Effector CD8-positive, alpha-beta T cell (primary cell): ENCODE measurements around the gene TMEM213.
A peak's percentile ranks its signal among the peaks of the same experiment; 100 is the strongest.

Experiments
- DNase-seq: peaks from one replicate; lab custom pipeline; 2025; lab: John Stamatoyannopoulos, UW
- total RNA-seq, 4 experiments: gene quantifications; one replicate each; lab custom pipeline; 2026; lab: John Stamatoyannopoulos, UW

TMEM213 gene
- 0 reads per million in 4 experiments for total RNA-seq

DNA sequence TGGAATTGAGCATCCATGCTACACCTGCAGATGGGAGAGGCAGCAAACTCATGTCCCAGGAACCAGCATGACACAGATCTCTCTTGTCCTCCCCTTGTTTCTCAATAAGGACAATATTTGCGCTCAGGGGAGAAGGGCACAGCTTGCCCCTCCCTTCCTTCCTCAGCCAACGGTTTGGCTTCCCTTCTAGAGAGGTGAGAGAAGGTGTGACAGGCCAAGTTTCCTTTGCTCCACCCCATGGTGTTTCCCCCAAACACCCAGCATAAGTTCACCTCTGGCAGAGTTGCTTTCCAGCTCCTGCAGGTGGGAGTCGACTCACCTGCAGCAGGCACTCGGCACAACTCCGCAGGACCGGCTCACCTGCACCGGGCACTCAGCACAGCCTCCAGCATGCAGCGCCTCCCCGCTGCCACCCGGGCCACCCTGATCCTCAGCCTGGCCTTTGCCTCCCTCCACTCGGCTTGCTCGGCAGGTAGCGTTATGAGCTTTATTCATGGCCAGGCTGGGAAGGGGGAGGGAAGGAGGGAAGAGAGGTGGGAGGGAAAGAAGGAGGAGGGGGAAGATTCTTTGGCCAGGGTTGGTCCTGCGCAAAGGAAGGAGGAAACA, at the start of gene TMEM213, which contains the start of gene ATP6V0A4:
TMEM213 (plus strand) TSS at position 280 of the 606 bp plus-strand sequence; CDS start at position 391, 111 bp downstream.
ATP6V0A4 (minus strand) TSS at position 482 of the 606 bp plus-strand sequence. CDS start 26,949 bp downstream, outside the sequence.
- DNase-seq = no peak

DNA sequence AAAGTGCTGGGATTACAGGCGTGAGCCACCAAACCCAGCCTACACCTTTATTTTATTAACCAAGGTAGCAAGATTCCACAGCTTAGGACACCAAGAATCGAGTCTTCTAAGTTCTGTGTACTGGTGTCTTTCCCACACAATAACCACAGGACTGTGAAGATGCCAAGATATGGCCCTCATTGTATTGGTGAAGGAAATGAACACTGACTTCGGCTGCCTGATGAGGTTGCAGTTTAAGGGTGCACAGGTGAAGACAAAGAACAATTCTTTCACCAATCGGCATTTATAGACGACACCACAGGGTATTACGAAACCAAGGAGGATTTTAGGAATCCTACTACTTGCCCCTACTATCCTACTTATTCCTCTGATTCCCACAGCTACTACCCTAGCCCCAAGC, 49.1 kb upstream of the TMEM213 start:
- DNase-seq = no peak

- DNase-seq = no peak
Measured at GRCh38 chr7:138749960-138750359, 47.8 kb upstream of the TMEM213 start.

DNA sequence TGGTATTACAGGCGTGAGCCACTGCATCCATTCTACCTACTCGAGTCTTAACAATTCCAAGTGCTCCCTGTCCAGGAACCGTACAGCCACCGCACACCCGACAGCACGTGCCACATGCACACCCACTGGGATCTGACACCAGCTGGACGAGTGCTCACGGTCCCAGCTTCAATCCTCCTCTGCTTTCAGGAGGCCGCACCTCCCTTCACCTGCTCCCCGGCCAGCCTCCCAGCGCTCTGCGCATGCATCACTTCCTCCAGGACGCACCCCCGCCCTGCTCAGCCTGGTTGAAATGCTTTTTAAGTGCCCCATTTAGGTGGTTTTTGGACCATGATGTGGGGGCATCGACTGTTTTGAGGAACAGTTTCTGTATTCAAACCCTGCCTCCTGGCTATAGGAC, 47.3 kb upstream of the TMEM213 start:
- no peak for DNase-seq

- DNase-seq = no peak
Measured at GRCh38 chr7:138750901-138751464, 46.8 kb upstream of the TMEM213 start.

GRCh38 chr7:138752518-138753149, 45.2 kb upstream of the TMEM213 start:
- peak; percentile 82 for DNase-seq

- no peak for DNase-seq
Measured at GRCh38 chr7:138753150-138753518, 44.7 kb upstream of the TMEM213 start.

GRCh38 chr7:138753610-138754009, 44.2 kb upstream of the TMEM213 start:
- peak; percentile 18 for DNase-seq

GRCh38 chr7:138755331-138755747, 42.5 kb upstream of the TMEM213 start:
- DNase-seq = no peak

DNA sequence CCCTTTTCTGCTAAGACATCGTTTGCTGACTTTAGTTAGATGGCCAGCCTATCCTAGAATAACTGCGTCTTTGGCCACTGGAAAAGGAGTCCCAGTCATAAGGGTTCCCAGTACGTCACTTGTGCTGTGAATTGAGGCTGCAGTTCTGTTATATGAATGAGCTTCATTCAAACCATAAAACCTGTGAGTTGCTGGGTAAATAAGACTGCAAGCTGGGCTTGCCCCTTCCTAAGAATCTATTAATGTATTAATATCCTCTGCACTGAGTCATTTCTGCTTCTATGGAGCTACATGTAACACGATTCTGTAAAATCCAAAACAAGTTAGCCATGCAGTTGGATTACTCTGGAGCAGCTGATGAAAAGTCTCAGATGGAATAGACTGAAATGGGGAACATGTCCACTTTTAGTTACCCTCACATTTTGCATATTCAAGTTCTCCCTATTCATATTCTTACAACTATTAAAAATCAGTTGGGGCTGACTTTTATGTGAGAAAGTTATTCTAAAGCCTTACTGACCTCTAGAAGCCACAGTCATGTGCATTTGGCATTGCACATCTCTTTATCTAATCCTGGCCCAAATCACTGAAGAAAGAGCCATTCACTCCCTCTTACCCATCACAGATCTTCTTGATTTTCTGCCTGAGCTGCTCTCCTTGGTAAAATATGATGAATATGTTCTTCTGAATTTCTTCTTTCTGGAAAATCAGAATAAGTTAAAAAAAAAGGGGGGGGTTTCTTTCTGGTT, 41.8 kb upstream of the TMEM213 start:
- DNase-seq = no peak

- DNase-seq = no peak
Measured at GRCh38 chr7:138756591-138757242, 41.1 kb upstream of the TMEM213 start.

- DNase-seq = no peak
Measured at GRCh38 chr7:138768241-138768640, 29.6 kb upstream of the TMEM213 start.

GRCh38 chr7:138770904-138771303, 26.9 kb upstream of the TMEM213 start:
- DNase-seq = no peak

GRCh38 chr7:138773176-138773575, 24.6 kb upstream of the TMEM213 start:
- DNase-seq = no peak

GRCh38 chr7:138773817-138774216, 24.0 kb upstream of the TMEM213 start:
- no peak for DNase-seq

DNA sequence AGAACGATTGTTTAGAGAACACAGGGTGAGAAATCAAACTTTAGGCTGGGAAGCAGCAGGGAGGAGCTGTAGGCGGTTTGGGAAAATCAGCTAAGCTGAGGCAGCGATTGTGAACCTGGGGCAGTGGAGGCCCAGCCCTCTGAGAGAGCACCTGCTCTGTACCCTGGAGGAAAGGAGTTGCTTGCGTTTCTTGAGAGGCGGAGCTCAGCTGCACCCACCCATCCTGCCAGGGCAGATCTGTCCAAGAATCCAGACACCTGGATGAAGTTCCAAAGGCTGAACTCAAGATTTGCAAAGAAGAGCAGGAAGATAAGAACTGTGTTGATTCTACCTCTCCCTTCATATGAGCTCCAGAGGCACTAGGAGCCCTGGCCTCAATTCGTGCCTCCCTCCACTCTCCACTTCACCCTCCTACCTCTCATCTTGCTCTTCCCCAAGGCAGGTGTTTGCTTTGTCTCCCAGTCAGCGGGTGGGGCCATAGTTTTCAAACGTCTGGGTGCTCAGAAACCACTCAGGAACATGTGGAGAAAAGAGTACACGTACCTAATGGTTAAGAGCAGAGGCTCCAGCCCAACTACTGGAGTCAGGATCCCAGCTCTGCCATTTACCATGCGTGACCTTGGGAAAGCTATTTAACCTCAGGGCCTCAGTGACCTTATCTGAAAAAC, 21.5 kb upstream of the TMEM213 start:
- no peak for DNase-seq

- no peak for DNase-seq
Measured at GRCh38 chr7:138781004-138781403, 16.8 kb upstream of the TMEM213 start.

DNA sequence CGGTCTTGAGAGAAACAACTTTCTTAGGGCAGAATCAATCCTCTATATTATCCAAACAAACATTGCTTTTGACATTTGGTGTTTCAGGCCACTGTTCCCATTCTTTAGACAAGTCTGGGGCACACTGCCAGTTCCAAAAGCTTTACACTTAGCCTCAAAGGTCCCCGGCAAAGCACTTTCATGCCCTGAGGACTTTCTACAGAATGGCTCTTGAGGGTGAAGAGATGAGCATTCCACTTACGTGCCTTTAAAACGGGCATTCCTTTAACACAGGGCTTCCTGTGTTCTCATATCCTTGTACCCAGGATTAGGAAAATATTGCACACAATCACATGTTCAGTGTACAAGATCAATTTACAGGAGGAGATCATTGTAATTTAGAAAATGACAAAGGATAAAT, 13.1 kb upstream of the TMEM213 start:
- no peak for DNase-seq

- no peak for DNase-seq
Measured at GRCh38 chr7:138785587-138786437, 12.0 kb upstream of the TMEM213 start.

DNA sequence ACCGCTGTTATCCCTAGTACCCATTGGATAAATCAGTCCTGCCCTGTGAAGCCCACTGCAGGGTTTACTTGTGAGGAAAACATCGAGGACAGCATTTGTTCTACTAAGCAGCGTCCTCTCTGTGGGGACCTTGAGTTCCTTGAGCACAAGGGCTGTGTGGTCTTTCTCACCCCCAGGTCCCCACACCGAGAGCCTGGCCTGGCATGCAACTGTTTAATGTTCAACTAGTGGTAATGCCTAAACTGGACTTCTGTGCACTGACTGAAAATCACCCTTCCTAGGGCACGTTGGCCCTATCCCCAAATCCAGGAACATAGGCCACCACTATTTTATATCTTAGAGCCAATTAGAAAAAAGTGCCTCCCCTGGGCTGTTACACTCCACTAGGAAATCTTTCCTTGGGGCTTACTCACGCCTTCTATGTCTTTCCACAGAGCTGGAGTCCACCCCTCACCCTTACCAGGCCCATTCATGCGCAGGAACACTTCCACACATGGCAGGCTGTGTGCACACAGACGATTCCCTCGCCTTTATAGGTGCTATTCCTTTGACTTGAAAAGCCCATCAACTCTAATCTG, 1.7 kb upstream of the TMEM213 start:
- DNase-seq = no peak
